ENCODE data around the gene SBK2. TPM values are rescaled to one million over a fixed set of nuclear protein-coding genes. Genes with fewer than 3 reads are reported as not detected.

Gene SBK2
- total RNA-seq, 3 donors from 2014 or later: not detected

- intact Hi-C loops (cut with DNase I, micrococcal nuclease): no loop called here
- DNase-seq (peak in 2 of 3 donors; percentile 34 to 46), ATAC-seq (peak; percentile 31)
- no peaks in the 10 kb centered on the region for H3K9me3 ChIP-seq
- no peak for TF ChIP-seq CTCF (IDR thresholded peaks at IDR 0.05)
- peaks cover 11% of the 10 kb centered on the region for H3K4me1 ChIP-seq (ENCODE audit: low read depth)
- no peaks in the 10 kb centered on the region for H3K36me3 ChIP-seq (ENCODE audit: low read depth)
- H3K4me3 ChIP-seq: peak overlapping the region; percentile 59
Measured at GRCh38 chr19:55581145-55581822, 44.4 kb upstream of the SBK2 start.

GRCh38 chr19:55580628-55581144 lies 43.8 kb upstream of the SBK2 start, which contains the start of gene ZNF579:
Gene ZNF579, minus strand, starts transcription at chr19:55580848. Its CDS starts 1,209 bp downstream, at chr19:55579639.
- no peaks in the 10 kb centered on the region for H3K9me3 ChIP-seq
- H3K4me3 ChIP-seq: peak within 1 kb of the TSS; percentile 59
- H3K4me1 ChIP-seq (ENCODE audit: low read depth): peaks cover 7% of the 10 kb centered on the region
- intact Hi-C loops (cut with DNase I, micrococcal nuclease): no loop called here
- peak; percentile 84 to 91 (median 89) for DNase-seq
- peak; percentile 92 for ATAC-seq
- H3K36me3 ChIP-seq (ENCODE audit: low read depth): no peaks in the 10 kb centered on the region
- no peak for TF ChIP-seq CTCF (IDR thresholded peaks at IDR 0.05)

- peak in 1 of 3 donors; percentile 48 for DNase-seq
Measured at GRCh38 chr19:55579766-55580621, 43.1 kb upstream of the SBK2 start.

GRCh38 chr19:55578761-55579747 lies 42.1 kb upstream of the SBK2 start:
- DNase-seq: no peak
- Histone ChIP-seq H3K4me3 (no peak overlapping the region), H3K4me1 (ENCODE audit: low read depth) (peaks cover 7% of the 10 kb centered on the region), H3K9me3 (no peaks in the 10 kb centered on the region), H3K36me3 (ENCODE audit: low read depth) (no peaks in the 10 kb centered on the region)
- no peak for ATAC-seq
- intact Hi-C loops (cut with DNase I, micrococcal nuclease): no loop called here
- TF ChIP-seq CTCF (IDR thresholded peaks at IDR 0.05): no peak

More at GRCh38 chr19:55579766-55580621, 43.1 kb upstream of the SBK2 start:
- TF ChIP-seq CTCF (IDR thresholded peaks at IDR 0.05): no peak
- no peaks in the 10 kb centered on the region for H3K36me3 ChIP-seq (ENCODE audit: low read depth)
- H3K4me3 ChIP-seq: peak overlapping the region; percentile 59
- intact Hi-C loops (cut with DNase I, micrococcal nuclease): no loop called here
- H3K4me1 ChIP-seq (ENCODE audit: low read depth): peaks cover 7% of the 10 kb centered on the region
- no peaks in the 10 kb centered on the region for H3K9me3 ChIP-seq
- peak; percentile 40 for ATAC-seq
